SH-SY5Y (cell line): ENCODE data around the gene YTHDF2.

Experiments
- GATA2 ChIP-seq: IDR thresholded peaks from 2 replicates; pipeline ENCODE4 v1.6.1; 2011; ENCODE audit warnings: mild to moderate bottlenecking, low read depth, low read length
- GATA3 ChIP-seq: IDR thresholded peaks from 2 replicates; pipeline ENCODE4 v1.6.1; 2011; ENCODE audit warnings: low read depth, mild to moderate bottlenecking, low read length, moderate library complexity

The YTHDF2 gene

DNA sequence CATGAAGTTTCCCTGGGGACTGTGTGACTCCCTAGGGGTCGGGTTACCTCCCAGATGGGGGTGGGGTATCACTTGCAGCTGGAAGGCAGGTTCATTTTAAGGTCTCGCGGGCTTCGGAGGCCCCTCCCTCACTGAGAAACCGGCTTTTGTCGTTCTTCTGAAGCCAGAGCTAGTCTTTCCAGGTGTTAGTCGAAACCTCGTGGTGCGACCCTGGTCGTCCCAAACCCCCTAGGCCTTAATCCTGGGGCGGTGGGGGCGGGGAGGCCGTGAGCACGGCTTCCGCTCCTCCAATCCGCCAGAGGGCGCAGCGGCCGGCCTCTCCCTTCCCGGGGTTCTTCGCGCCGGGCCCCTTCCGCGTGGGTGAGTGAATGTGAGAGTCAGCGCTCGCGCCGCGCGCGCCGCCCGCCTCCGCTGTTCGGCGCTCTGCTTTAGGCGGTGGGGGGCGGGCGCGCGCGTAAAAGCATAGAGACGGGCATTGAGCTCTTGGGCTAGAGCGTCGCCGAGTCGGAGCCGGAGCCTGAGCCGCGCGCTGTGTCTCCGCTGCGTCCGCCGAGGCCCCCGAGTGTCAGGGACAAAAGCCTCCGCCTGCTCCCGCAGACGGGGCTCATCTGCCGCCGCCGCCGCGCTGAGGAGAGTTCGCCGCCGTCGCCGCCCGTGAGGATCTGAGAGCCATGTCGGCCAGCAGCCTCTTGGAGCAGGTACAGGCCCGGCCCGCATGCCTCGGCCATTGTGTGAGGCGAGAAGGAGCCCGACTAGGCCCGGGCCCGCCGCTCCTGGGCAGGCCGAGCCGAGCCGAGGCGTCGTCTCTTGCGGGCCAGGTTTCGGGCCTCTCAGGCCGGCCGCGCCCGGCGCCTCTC, at the start of gene YTHDF2:
TSS of gene YTHDF2 (plus strand) at position 491 of the 857 bp plus-strand sequence. CDS start at position 672, 181 bp downstream.
- no peak for TF ChIP-seq GATA2
- no peak for TF ChIP-seq GATA3

DNA sequence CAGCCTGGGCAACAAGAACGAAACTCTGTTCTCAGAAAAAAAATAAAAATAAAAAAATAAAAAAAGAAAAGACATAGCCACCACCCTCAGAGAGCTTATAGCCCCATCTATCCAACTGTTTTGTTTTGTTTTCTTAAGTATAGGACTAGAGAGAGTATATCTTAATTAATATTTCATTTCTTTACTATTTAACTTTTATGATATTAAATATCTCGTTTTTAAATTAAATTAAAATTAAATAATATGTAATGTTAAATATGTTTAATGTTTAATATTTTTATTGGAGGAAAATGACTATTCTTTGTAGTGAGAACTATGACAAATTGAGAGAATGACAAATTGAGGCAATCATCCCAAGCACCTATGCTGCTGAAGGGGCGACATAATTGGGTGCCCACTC, 33.1 kb upstream of the YTHDF2 start:
- TF ChIP-seq GATA2 (no peak), GATA3 (no peak)

DNA sequence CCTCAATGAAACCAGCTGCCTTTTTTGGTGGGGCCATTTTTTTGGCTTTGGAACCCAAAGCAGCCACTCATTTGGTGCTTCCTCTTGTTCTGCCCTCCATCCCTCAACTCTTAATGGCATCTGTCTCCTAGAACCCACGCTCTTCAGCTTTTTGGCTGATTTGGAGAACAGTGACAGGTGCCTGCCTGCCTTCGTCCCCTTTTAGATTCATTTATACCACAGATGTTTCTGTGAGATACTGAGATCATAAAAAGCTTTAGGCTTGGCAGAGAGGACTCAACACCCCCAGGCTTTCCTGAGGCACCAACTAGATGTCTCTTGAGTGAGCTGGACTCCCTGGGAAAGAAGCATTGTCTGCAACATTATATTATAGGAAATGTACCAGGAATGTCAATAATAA, 20.4 kb upstream of the YTHDF2 start:
- TF ChIP-seq GATA3 (no peak), GATA2 (no peak)

DNA sequence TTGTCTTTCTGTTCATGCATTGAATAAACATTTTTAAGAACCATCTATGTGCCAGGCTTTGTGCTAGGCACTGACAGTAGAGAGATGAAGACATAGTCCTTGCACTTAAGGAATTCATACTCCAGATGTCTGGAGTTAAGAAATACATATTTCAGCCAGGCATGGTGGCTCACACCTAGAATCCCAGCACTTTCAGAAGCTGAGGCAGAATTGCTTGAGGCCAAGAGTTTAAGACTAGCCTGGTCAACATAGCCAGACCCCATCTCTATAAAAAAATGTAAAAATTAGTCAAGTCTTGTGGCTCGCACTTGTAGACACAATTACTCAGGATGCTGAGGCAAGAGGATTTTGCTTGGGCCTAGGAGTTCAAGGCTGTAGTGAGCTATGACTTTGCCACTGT, 18.6 kb upstream of the YTHDF2 start:
- no peak for TF ChIP-seq GATA3
- TF ChIP-seq GATA2 = no peak

DNA sequence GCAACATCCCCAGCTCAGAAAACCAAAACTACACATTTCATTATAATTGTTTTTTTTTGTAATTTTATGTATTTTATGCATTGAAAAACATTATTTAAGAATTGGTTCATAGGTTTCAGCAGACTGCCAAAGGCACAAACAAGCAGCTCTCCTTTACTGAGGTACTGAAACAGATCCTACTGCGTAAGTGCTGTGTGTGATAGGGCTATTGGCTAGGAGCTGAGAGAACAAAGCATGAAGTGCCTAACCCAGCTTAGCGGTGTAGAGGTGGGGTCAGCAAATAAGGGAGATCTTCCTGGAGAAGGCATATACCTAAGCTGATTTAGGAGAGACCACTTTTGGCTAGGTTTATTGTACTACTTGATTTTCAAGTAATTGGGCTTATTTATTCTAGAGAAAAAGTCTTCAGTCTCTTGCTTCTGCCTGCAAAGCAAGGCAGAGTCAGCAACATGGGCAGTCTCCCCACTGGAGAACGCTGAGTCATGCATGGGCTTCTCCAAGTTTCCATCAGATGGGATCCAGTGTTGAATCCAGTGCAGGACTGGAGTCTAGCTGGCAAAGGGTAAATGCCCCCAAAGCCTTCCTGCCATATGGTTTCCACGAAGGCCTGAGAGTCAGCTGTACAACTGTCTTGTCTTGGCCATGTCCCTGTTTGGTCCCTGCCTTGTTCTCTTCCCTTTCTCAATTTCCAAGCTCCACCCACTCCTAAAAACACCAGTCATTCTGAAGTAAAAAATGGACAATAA, 18.0 kb upstream of the YTHDF2 start:
- TF ChIP-seq GATA3 (no peak), GATA2 (no peak)

DNA sequence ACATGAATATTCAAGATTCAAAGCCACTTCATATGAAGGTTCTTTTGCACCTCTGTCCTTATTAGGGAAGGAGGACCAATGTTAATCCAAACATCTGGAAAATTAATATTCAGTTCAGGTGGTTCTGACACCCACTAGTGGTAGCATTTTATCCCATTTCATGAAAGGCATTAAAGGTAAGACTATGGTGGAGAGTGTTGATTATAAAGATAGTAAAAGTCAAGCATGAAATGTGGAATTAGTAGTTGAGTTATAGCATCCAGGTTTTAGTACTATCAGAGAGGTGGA, 17.5 kb upstream of the YTHDF2 start:
- TF ChIP-seq GATA2 (no peak), GATA3 (no peak)

DNA sequence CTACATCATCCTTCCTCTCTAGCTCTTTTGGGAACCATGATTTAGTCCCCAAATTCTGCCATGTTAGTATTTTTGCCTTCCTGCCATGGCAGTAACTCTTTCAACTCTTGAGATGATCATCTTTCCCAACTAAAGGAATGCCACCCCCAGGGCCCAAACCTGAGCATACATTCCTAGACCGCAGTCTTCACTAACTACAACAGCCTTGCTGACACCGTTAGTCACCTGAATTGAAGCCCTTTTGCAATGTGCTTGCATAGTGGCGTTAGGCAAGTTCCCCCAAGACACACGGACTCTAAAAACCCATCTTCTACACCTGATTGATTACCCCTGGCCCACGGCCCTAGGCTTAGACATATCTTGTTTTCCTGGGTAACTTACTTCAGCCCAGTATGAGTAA, 16.4 kb upstream of the YTHDF2 start:
- TF ChIP-seq GATA2 (no peak), GATA3 (no peak)

DNA sequence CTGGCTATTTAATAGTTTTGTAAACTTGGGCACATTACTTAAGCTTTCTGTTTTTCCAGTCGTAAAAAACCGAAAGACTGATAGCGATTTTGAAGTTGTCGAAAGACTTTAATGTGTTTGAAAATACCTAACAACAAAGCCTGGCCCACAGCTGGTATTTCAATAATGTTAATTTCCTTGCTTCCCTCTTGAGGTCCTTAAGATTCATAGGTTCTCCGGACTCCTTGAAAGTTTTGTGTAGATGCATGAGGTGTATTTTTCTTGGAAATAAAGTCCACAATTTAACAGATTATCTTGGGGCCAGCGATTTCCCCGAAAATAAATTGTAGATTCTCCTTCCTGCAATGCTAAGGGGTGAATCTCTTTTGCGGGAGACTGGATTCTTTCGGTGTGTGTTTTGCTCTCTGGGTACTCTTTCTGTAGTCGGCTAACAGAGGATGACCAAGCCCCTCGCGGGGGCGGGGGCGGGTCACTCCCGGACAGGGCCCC, 735 bp upstream of the YTHDF2 start:
- TF ChIP-seq GATA2 (no peak), GATA3 (no peak)

DNA sequence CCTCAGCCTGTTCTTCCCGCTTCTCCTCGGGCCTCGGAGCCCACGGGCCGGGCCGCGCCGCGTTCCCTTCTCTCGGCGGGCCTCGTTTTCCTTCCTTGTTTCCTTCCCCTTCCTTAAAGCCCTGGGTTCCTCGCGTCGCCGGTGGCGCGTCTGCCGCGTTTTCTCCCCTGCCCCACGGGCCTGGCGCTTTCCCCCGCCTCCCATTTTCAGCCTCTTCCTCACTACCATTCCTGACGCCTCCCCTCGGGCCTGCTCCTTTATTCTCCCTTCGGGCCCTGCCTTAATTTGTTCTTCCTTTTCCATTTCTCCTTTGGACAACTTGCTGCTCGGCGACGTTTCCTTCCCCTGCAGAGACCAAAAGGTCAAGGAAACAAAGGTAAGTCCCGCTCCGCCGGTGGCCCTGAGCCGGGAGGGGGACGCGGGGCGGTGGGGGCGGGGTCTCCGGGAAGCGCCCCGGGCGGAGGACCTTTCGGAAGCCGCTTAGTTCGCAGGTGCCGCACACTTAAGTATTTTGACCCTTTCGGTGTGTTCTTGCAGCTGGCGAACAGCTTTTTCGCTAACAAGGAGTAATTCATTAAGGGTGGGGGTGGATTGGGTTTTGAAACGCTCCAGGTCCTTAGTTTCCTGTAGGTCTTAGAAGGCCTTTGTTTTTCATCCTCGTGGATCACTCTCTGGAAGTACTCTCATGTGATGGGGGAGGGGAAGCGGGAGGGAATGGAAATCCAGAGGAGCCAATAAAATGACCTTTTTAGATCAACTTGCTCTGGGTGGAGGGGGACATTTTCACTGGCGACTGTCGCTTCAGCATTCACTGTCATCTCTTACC, 780 bp downstream of the YTHDF2 start:
- TF ChIP-seq GATA3 = no peak
- no peak for TF ChIP-seq GATA2

DNA sequence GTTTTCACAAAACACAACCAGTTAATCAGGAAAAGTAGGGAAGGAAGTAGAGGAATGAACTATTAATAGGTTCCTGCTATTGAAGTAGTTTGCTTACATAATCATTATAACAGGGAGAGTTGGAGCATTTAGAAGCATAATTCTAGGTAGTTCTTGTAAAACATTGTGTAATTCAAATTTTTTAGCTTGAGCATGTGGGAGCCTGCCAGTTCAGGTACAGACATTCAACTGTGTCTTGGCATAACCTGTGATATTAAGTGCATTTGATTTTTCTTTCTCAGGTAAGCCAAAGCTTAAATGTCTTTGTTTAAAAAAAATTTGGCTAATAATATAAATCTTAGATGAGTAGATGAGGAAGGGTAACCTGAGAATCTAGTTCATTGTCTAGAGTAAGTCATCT, 3.4 kb downstream of the YTHDF2 start:
- TF ChIP-seq GATA2 (no peak), GATA3 (no peak)

DNA sequence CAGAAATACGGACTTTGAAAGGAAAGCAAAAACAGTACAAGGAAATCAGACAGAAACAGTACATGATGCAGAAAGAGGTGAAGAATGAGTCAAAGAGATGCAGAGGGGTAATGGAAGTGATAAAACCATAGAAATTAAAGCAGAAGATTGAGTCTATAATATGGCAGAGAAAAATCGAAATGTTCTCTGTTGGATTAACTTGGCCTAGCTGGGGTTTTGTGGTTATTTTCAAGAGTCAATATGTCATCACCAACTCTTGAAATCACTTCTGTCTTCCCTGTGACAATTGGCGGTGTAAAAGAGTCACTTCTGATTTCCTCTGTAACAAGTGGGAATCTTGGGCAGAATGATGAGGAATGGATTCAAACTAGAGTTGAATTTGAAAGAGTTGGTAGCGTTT, 7.4 kb downstream of the YTHDF2 start:
- TF ChIP-seq GATA3 = no peak
- no peak for TF ChIP-seq GATA2

DNA sequence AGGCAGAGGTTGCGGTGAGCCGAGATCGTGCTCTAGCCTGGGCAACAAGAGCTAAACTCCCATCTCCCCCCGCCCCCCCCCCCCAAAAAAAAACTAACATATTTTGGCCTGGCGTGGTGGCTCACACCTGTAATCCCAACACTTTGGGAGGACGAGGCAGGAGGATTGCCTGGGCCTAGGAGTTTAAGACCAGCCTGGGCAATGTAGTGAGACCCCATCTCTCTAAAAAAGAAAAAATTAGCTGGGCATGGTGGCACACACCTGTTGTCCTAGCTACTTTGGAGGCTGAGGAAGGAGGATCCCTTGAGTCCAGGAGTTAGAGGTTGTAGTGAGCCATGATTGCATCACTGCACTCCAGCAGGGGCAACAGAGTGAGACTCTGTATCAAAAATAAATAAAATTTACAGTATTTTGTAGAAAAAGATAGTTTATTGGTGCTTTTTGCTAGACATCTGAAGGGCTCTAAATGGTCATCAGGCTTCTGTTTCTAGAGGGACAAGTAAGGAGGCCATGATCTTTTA, 9.0 kb downstream of the YTHDF2 start:
- no peak for TF ChIP-seq GATA3
- no peak for TF ChIP-seq GATA2

DNA sequence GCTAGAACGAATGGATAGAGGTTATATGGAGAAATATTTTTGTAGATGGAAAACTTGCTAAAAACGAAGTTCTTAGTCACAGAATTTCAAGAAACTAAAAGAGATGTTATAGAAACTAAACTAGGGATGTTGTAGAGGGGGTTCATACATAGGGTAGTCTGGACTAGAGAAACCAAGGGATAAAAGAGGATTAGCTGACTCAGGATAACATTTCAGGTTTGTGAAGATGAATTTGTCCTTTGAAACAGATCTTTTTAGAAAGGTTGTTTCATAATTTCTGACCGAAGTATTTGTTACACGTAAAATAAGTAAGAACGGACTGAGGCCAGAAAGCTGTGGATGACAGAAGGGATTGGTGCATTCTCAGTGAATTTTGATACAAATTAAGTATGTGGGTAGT, 13.6 kb downstream of the YTHDF2 start:
- TF ChIP-seq GATA2 = no peak
- no peak for TF ChIP-seq GATA3

DNA sequence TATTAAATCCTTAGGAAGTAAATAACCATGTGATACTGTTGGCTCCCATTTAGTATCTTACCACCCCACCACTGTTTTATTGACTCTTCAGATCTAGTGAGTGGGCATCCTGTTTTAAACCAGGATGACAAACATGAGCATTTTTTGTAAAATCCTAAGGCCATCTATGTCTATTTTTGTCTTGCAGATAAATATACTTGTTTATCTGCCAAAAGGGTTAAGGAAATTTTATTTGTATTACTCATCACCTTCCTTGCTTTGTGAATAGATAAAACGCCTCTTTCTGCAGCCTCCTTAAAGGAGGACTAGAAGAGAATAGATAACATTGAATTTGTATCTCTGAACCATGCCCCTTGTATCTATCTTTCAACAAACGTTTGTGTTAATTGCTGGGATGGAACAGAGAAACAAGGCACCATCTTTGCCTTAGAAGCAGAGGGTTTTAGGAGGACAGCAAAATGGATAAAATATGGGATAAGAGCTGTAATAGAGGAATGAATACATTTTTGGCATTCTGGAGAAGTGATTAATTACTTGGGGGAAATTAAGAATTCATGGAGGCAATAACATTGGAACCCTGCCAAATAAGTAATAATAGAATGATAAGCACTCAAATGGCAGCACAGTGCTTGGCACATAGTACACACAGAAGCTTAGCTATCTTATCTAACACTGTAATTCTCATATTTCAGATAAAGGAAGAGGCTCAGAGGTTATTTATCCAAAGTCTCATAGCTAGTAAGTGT, 14.7 kb downstream of the YTHDF2 start:
- no peak for TF ChIP-seq GATA2
- no peak for TF ChIP-seq GATA3
